T-helper 1 cell (primary cell): ENCODE measurements around the gene GABRB3.

Experiments
- DNase-seq, 5 donors: peaks; one replicate each; pipeline ENCODE4 v3.0.0-alpha.2; 2012 to 2020

GABRB3 gene

GRCh38 chr15:26628879-26629529 is 143.9 kb downstream of the GABRB3 start:
- DNase-seq: no peak

- DNase-seq: no peak
Observed at GRCh38 chr15:26628071-26628470, 144.8 kb downstream of the GABRB3 start.

- DNase-seq: no peak
Observed at GRCh38 chr15:26624128-26624527, 148.7 kb downstream of the GABRB3 start.

- DNase-seq: no peak
Observed at GRCh38 chr15:26623071-26623470, 149.8 kb downstream of the GABRB3 start.

- no peak for DNase-seq
Observed at GRCh38 chr15:26621816-26622215, 151.1 kb downstream of the GABRB3 start.

GRCh38 chr15:26620528-26621458 is 152.1 kb downstream of the GABRB3 start:
- DNase-seq: no peak

GRCh38 chr15:26615927-26616302 is 157.0 kb downstream of the GABRB3 start:
- no peak for DNase-seq

GRCh38 chr15:26615188-26615926 is 157.5 kb downstream of the GABRB3 start:
- DNase-seq: no peak

- no peak for DNase-seq
Observed at GRCh38 chr15:26614734-26615133, 158.1 kb downstream of the GABRB3 start.

- no peak for DNase-seq
Observed at GRCh38 chr15:26598704-26599103, 174.2 kb downstream of the GABRB3 start.

- no peak for DNase-seq
Observed at GRCh38 chr15:26595611-26596010, 177.3 kb downstream of the GABRB3 start.

GRCh38 chr15:26590676-26591075 is 182.2 kb downstream of the GABRB3 start:
- no peak for DNase-seq

GRCh38 chr15:26582840-26583239 is 190.0 kb downstream of the GABRB3 start:
- DNase-seq: no peak

- no peak for DNase-seq
Observed at GRCh38 chr15:26580943-26581342, 191.9 kb downstream of the GABRB3 start.

GRCh38 chr15:26572602-26573350 is 200.1 kb downstream of the GABRB3 start:
- DNase-seq: no peak

GRCh38 chr15:26571346-26571745 is 201.5 kb downstream of the GABRB3 start:
- DNase-seq: no peak

- DNase-seq: no peak
Observed at GRCh38 chr15:26565542-26565941, 207.3 kb downstream of the GABRB3 start.

GRCh38 chr15:26564361-26564760 is 208.5 kb downstream of the GABRB3 start:
- no peak for DNase-seq

- DNase-seq: no peak
Observed at GRCh38 chr15:26562336-26562735, 210.5 kb downstream of the GABRB3 start.

GRCh38 chr15:26561896-26562295 is 211.0 kb downstream of the GABRB3 start:
- no peak for DNase-seq

GRCh38 chr15:26561130-26561529 is 211.7 kb downstream of the GABRB3 start:
- no peak for DNase-seq

- DNase-seq: no peak
Observed at GRCh38 chr15:26555898-26556297, 217.0 kb downstream of the GABRB3 start.

GRCh38 chr15:26551473-26551872 is 221.4 kb downstream of the GABRB3 start:
- DNase-seq: no peak
